ENCODE results near the gene EXOC6B. TPM values are rescaled to one million over a fixed set of nuclear protein-coding genes. Genes with fewer than 3 reads are reported as not detected.

EXOC6B gene
- total RNA-seq, 2 donors from 2014 or later: 51.3 to 68.9 TPM

DNA sequence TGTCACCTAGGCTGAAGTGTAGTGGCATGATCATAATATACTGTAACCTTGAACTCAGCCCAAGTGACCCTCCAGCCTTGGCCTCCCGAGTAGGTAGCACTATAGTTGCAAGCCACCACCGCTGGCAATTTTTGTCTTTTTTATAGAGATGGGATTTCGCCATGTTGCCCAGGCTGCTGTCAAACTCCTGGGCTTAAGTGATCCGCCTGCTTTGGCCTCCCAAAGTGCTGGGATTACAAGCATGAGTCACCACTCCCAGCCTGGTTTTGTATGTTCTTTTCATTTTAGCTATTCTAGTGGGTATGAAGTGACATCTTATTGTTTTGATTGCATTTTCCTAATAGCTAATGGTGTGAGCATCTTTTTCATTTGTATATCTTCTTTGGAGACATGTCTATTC, 11.3 kb upstream of the EXOC6B start:
- DNase-seq: no peak
- Mint-ChIP-seq H3K27ac (no peak overlapping the region), H3K36me3 (ENCODE audit: low read depth) (no peaks in the 10 kb centered on the region), H3K27me3 (ENCODE audit: insufficient read depth) (peaks cover 6% of the 10 kb centered on the region), H3K4me3 (no peak overlapping the region), H3K9me3 (no peaks in the 10 kb centered on the region), H3K4me1 (peaks cover 8% of the 10 kb centered on the region)
- no peaks in the 10 kb centered on the region for H3K9me3 ChIP-seq (ENCODE audit: control insufficient read depth, low read length)
- no peak overlapping the region for H3K27ac ChIP-seq (ENCODE audit: low read depth, low read length)
- 79 to 89% methylated on average over 4 of the region's 4 CpGs for WGBS, 2 experiments (ENCODE audit: insufficient coverage in 1 of 2, insufficient read length in 1 of 2)
- H3K36me3 ChIP-seq (ENCODE audit: control insufficient read depth, insufficient read depth, low read length): no peaks in the 10 kb centered on the region
- TF ChIP-seq, protein P1, sequence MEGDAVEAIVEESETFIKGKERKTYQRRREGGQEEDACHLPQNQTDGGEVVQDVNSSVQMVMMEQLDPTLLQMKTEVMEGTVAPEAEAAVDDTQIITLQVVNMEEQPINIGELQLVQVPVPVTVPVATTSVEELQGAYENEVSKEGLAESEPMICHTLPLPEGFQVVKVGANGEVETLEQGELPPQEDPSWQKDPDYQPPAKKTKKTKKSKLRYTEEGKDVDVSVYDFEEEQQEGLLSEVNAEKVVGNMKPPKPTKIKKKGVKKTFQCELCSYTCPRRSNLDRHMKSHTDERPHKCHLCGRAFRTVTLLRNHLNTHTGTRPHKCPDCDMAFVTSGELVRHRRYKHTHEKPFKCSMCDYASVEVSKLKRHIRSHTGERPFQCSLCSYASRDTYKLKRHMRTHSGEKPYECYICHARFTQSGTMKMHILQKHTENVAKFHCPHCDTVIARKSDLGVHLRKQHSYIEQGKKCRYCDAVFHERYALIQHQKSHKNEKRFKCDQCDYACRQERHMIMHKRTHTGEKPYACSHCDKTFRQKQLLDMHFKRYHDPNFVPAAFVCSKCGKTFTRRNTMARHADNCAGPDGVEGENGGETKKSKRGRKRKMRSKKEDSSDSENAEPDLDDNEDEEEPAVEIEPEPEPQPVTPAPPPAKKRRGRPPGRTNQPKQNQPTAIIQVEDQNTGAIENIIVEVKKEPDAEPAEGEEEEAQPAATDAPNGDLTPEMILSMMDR (conservative IDR thresholded peaks at IDR 0.05): no peak
- H3K4me3 ChIP-seq (ENCODE audit: low read length): no peak overlapping the region
- H3K9ac ChIP-seq (ENCODE audit: extremely low read depth, low read length, poor library complexity, severe bottlenecking): no peak overlapping the region
- H3K27me3 ChIP-seq (ENCODE audit: control insufficient read depth, insufficient read depth, low read length, poor library complexity, severe bottlenecking): no peaks in the 10 kb centered on the region
- no peaks in the 10 kb centered on the region for H3K4me1 ChIP-seq (ENCODE audit: control insufficient read depth, insufficient read depth, low read length)

- Mint-ChIP-seq H3K36me3 (ENCODE audit: low read depth) (no peaks in the 10 kb centered on the region), H3K9me3 (no peaks in the 10 kb centered on the region), H3K27me3 (ENCODE audit: insufficient read depth) (peaks cover 6% of the 10 kb centered on the region), H3K4me3 (no peak overlapping the region), H3K4me1 (peaks cover 8% of the 10 kb centered on the region), H3K27ac (no peak overlapping the region)
- Histone ChIP-seq H3K27me3 (ENCODE audit: control insufficient read depth, insufficient read depth, low read length, poor library complexity, severe bottlenecking) (no peaks in the 10 kb centered on the region), H3K4me1 (ENCODE audit: control insufficient read depth, insufficient read depth, low read length) (no peaks in the 10 kb centered on the region), H3K9me3 (ENCODE audit: control insufficient read depth, low read length) (no peaks in the 10 kb centered on the region), H3K9ac (ENCODE audit: extremely low read depth, low read length, poor library complexity, severe bottlenecking) (no peak overlapping the region), H3K4me3 (ENCODE audit: low read length) (no peak overlapping the region), H3K36me3 (ENCODE audit: control insufficient read depth, insufficient read depth, low read length) (no peaks in the 10 kb centered on the region), H3K27ac (ENCODE audit: low read depth, low read length) (no peak overlapping the region)
- 90 to 98% methylated on average over 1 of the region's 1 CpG for WGBS, 2 experiments (ENCODE audit: insufficient coverage in 1 of 2, insufficient read length in 1 of 2)
- DNase-seq: no peak
- TF ChIP-seq, protein P1 (conservative IDR thresholded peaks at IDR 0.05): no peak
Observed at GRCh38 chr2:72835403-72835802, 9.6 kb upstream of the EXOC6B start.

- Mint-ChIP-seq H3K36me3 (ENCODE audit: low read depth) (no peaks in the 10 kb centered on the region), H3K4me1 (peaks cover 8% of the 10 kb centered on the region), H3K4me3 (no peak overlapping the region), H3K27me3 (ENCODE audit: insufficient read depth) (peaks cover 6% of the 10 kb centered on the region), H3K27ac (no peak overlapping the region), H3K9me3 (no peaks in the 10 kb centered on the region)
- Histone ChIP-seq H3K9ac (ENCODE audit: extremely low read depth, low read length, poor library complexity, severe bottlenecking) (no peak overlapping the region), H3K9me3 (ENCODE audit: control insufficient read depth, low read length) (no peaks in the 10 kb centered on the region), H3K4me1 (ENCODE audit: control insufficient read depth, insufficient read depth, low read length) (no peaks in the 10 kb centered on the region), H3K27ac (ENCODE audit: low read depth, low read length) (no peak overlapping the region), H3K36me3 (ENCODE audit: control insufficient read depth, insufficient read depth, low read length) (no peaks in the 10 kb centered on the region), H3K4me3 (ENCODE audit: low read length) (no peak overlapping the region), H3K27me3 (ENCODE audit: control insufficient read depth, insufficient read depth, low read length, poor library complexity, severe bottlenecking) (no peaks in the 10 kb centered on the region)
- TF ChIP-seq, protein P1 (conservative IDR thresholded peaks at IDR 0.05): no peak
- DNase-seq: no peak
- 92% methylated on average over 1 of the region's 1 CpG; no CpG with 5 or more reads in 1 of the 2 experiments for WGBS, 2 experiments (ENCODE audit: insufficient coverage in 1 of 2, insufficient read length in 1 of 2)
Observed at GRCh38 chr2:72834596-72834995, 8.8 kb upstream of the EXOC6B start.
